Measurements from ENCODE around the gene MORC1. TPM values are rescaled to one million over a fixed set of nuclear protein-coding genes. Genes with fewer than 3 reads are reported as not detected.

Gene MORC1
- total and polyA plus RNA-seq, 7 donors = not detected

GRCh38 chr3:108936924-108937689, 180.8 kb downstream of the MORC1 start:
- no peaks in the 10 kb centered on the region for H3K27me3 ChIP-seq (ENCODE audit: insufficient read depth in 3 of 3, low read length in 2 of 3)
- no peak overlapping the region for H3K4me3 ChIP-seq
- H3K4me1 ChIP-seq = no peaks in the 10 kb centered on the region
- ATAC-seq (no peak), DNase-seq (no peak)
- intact Hi-C loops (cut with DNase I) = no loop called here
- no peak for TF ChIP-seq CTCF (IDR thresholded peaks at IDR 0.05)
- 63 to 65% (median 64%) methylated on average over 8 of the region's 8 CpGs for WGBS, 3 donors
- H3K36me3 ChIP-seq (ENCODE audit: insufficient read depth in 1 of 2, low read depth in 1 of 2) = no peaks in the 10 kb centered on the region
- no peak overlapping the region for H3K27ac ChIP-seq
- no peaks in the 10 kb centered on the region for H3K9me3 ChIP-seq

GRCh38 chr3:108931035-108931434, 186.9 kb downstream of the MORC1 start:
- H3K9me3 ChIP-seq = no peaks in the 10 kb centered on the region
- TF ChIP-seq CTCF (IDR thresholded peaks at IDR 0.05) = no peak
- no peaks in the 10 kb centered on the region for H3K27me3 ChIP-seq (ENCODE audit: insufficient read depth in 3 of 3, low read length in 2 of 3)
- no peaks in the 10 kb centered on the region for H3K36me3 ChIP-seq (ENCODE audit: insufficient read depth in 1 of 2, low read depth in 1 of 2)
- intact Hi-C loops (cut with DNase I) = no loop called here
- no peak overlapping the region for H3K27ac ChIP-seq
- H3K4me1 ChIP-seq = no peaks in the 10 kb centered on the region
- no peak for DNase-seq
- ATAC-seq = no peak
- no peak overlapping the region for H3K4me3 ChIP-seq

- intact Hi-C loops (cut with DNase I) = no loop called here
- no peaks in the 10 kb centered on the region for H3K27me3 ChIP-seq (ENCODE audit: insufficient read depth in 3 of 3, low read length in 2 of 3)
- no peak for ATAC-seq
- no peaks in the 10 kb centered on the region for H3K4me1 ChIP-seq
- H3K27ac ChIP-seq = no peak overlapping the region
- H3K36me3 ChIP-seq (ENCODE audit: insufficient read depth in 1 of 2, low read depth in 1 of 2) = no peaks in the 10 kb centered on the region
- no peak overlapping the region for H3K4me3 ChIP-seq
- 82 to 88% (median 87%) methylated on average over 3 of the region's 3 CpGs for WGBS, 3 donors
- H3K9me3 ChIP-seq = peaks cover 4% of the 10 kb centered on the region
- no peak for TF ChIP-seq CTCF (IDR thresholded peaks at IDR 0.05)
- DNase-seq = no peak
Observed at GRCh38 chr3:108918866-108919265, 199.1 kb downstream of the MORC1 start.

- ATAC-seq = peak; percentile 57 to 84 (median 67)
- Histone ChIP-seq H3K27me3 (ENCODE audit: insufficient read depth in 3 of 3, low read length in 2 of 3) (no peaks in the 10 kb centered on the region), H3K36me3 (ENCODE audit: insufficient read depth in 1 of 2, low read depth in 1 of 2) (no peaks in the 10 kb centered on the region), H3K9me3 (no peaks in the 10 kb centered on the region), H3K4me1 (no peaks in the 10 kb centered on the region), H3K27ac (no peak overlapping the region), H3K4me3 (no peak overlapping the region)
- 23 to 29% (median 28%) methylated on average over 6 of the region's 6 CpGs for whole genome bisulfite sequencing, 3 donors
- DNase-seq = no peak
- peak; percentile 81 for TF ChIP-seq CTCF (IDR thresholded peaks at IDR 0.05)
- intact Hi-C loops (cut with DNase I) = loop anchor here in 1 of 2 donors (1.0 to 5.0 kb wide), 2 partner anchors 253 to 423 kb away; no protein-coding TSS in a partner anchor
Observed at GRCh38 chr3:108914774-108915641, 202.9 kb downstream of the MORC1 start.
